Neuronal stem cell (in vitro differentiated cells): ENCODE data around the gene ITM2B.

Source experiments
- DNase-seq: peaks from one replicate; pipeline ENCODE4 v3.0.0-alpha.2; 2013; ENCODE audit warnings: low spot score
- H2AFZ ChIP-seq: one replicate; pipeline ENCODE4 v1.6.1; 2013; ENCODE audit warnings: mild to moderate bottlenecking, low read length, inconsistent platforms
- H2AK5ac ChIP-seq: 2 replicates; pipeline ENCODE4 v1.6.1; 2013; ENCODE audit warnings: low read depth, mild to moderate bottlenecking, inconsistent platforms, low read length, moderate library complexity, mixed read lengths
- H2BK120ac ChIP-seq: 2 replicates; pipeline ENCODE4 v1.6.1; 2013; ENCODE audit warnings: low read depth, mild to moderate bottlenecking, inconsistent platforms, low read length, moderate library complexity, mixed read lengths
- H2BK12ac ChIP-seq: one replicate; pipeline ENCODE4 v1.6.1; 2013; ENCODE audit warnings: low read length, inconsistent platforms
- H2BK15ac ChIP-seq: 2 replicates; pipeline ENCODE4 v1.6.1; 2013; ENCODE audit warnings: mild to moderate bottlenecking, low read length, inconsistent platforms, mixed read lengths
- H2BK5ac ChIP-seq: one replicate; pipeline ENCODE4 v1.6.1; 2013; ENCODE audit warnings: inconsistent platforms, mild to moderate bottlenecking, low read length, moderate library complexity
- H3K14ac ChIP-seq: one replicate; pipeline ENCODE4 v1.6.1; 2013; ENCODE audit warnings: low read length, inconsistent platforms
- H3K18ac ChIP-seq: 2 replicates; pipeline ENCODE4 v1.6.1; 2013; ENCODE audit warnings: low read length, inconsistent platforms
- H3K23ac ChIP-seq: 2 replicates; pipeline ENCODE4 v1.6.1; 2013; ENCODE audit warnings: low read depth, mild to moderate bottlenecking, mixed read lengths, low read length, inconsistent platforms; ENCODE audit not compliant: poor library complexity
- H3K27ac ChIP-seq: replicated peaks from 3 replicates; pipeline ENCODE4 v1.5.1; 2013; ENCODE audit warnings: low read length, inconsistent platforms
- H3K27me3 ChIP-seq, 3 experiments: 2 replicates each; pipeline ENCODE4 v1.6.1; 2013; ENCODE audit warnings: low read length in 3 of 3, mild to moderate bottlenecking in 2 of 3, inconsistent platforms in 1 of 3, low read depth in 1 of 3, mixed read lengths in 1 of 3, moderate library complexity in 1 of 3; ENCODE audit not compliant: control insufficient read depth in 3 of 3, insufficient read depth in 3 of 3
- H3K36me3 ChIP-seq, 2 donors: replicated peaks in 1 of 2; 2 replicates each; pipeline ENCODE4 v1.6.1; 2013; ENCODE audit warnings: low read length in 2 of 2; ENCODE audit not compliant: control insufficient read depth in 2 of 2, insufficient read depth in 2 of 2
- H3K4ac ChIP-seq: 2 replicates; pipeline ENCODE4 v1.6.1; 2013; ENCODE audit warnings: inconsistent platforms, mild to moderate bottlenecking, low read length, moderate library complexity
- H3K4me1 ChIP-seq, 2 donors: 1 replicate in 1 of 2; 2 replicates in 1 of 2; pipeline ENCODE4 v1.6.1; 2013; ENCODE audit warnings: low read length in 2 of 2, low read depth in 1 of 2; ENCODE audit not compliant: control insufficient read depth in 2 of 2, insufficient read depth in 1 of 2
- H3K4me2 ChIP-seq: one replicate; pipeline ENCODE4 v1.6.1; 2013; ENCODE audit warnings: mild to moderate bottlenecking, low read length, inconsistent platforms; ENCODE audit not compliant: insufficient read depth, poor library complexity, severe bottlenecking
- H3K4me3 ChIP-seq, 2 donors: 2 replicates each; pipeline ENCODE4 v1.5.1; 2013; ENCODE audit warnings: low read length in 2 of 2, mild to moderate bottlenecking in 2 of 2, inconsistent platforms in 1 of 2, moderate library complexity in 1 of 2
- H3K79me1 ChIP-seq: one replicate; pipeline ENCODE4 v1.6.1; 2013; ENCODE audit warnings: low read depth, mild to moderate bottlenecking, inconsistent platforms, low read length, moderate library complexity
- H3K9ac ChIP-seq: one replicate; pipeline ENCODE4 v1.6.1; 2013; ENCODE audit warnings: mild to moderate bottlenecking, low read depth, low read length, inconsistent platforms; ENCODE audit not compliant: poor library complexity
- H3K9me3 ChIP-seq, 2 donors: replicated peaks in 1 of 2; 2 replicates each; pipeline versions ENCODE3 to v1.6.1; 2013; ENCODE audit warnings: low read length in 2 of 2, mild to moderate bottlenecking in 2 of 2, inconsistent platforms in 1 of 2, low read depth in 1 of 2, mixed read lengths in 1 of 2, moderate library complexity in 1 of 2; ENCODE audit not compliant: control insufficient read depth in 2 of 2, insufficient read depth in 1 of 2
- H4K8ac ChIP-seq: one replicate; pipeline ENCODE4 v1.6.1; 2013; ENCODE audit warnings: low read depth, mild to moderate bottlenecking, inconsistent platforms, low read length, moderate library complexity
- H4K91ac ChIP-seq: one replicate; pipeline ENCODE4 v1.6.1; 2013; ENCODE audit warnings: low read length, low read depth, mild to moderate bottlenecking, inconsistent platforms; ENCODE audit not compliant: poor library complexity
- WGBS, 2 donors: extraction: QIAGEN DNeasy Blood & Tissue Kit; methylation state at CpG; one replicate each; pipeline ENCODE4 v1.1.7; 2013; ENCODE audit warnings: missing lambda C conversion rate in 2 of 2, mixed read lengths in 1 of 2; ENCODE audit not compliant: insufficient read length in 2 of 2, insufficient replicate concordance in 1 of 2; ENCODE audit errors: extremely low coverage in 2 of 2; 5-methylcytosine and 5-hydroxymethylcytosine counted together

Gene ITM2B

GRCh38 chr13:48188131-48188530, 44.9 kb upstream of the ITM2B start:
- H3K4me2 ChIP-seq: no peak overlapping the region
- H3K9ac ChIP-seq: no peak overlapping the region
- H3K79me1 ChIP-seq: no peaks in the 10 kb centered on the region
- H3K4ac ChIP-seq: no peak overlapping the region
- WGBS, 2 donors: no CpG with 5 or more reads among the region's 1 CpG
- H3K4me3 ChIP-seq: no peak overlapping the region
- H3K4me1 ChIP-seq: no peaks in the 10 kb centered on the region
- no peak overlapping the region for H2BK120ac ChIP-seq
- no peak overlapping the region for H3K23ac ChIP-seq
- no peak overlapping the region for H4K91ac ChIP-seq
- no peak overlapping the region for H3K18ac ChIP-seq
- H2AFZ ChIP-seq: no peak overlapping the region
- DNase-seq: no peak
- no peaks in the 10 kb centered on the region for H3K27me3 ChIP-seq
- H3K9me3 ChIP-seq: no peaks in the 10 kb centered on the region
- H2AK5ac ChIP-seq: no peak overlapping the region
- no peaks in the 10 kb centered on the region for H3K36me3 ChIP-seq
- no peak overlapping the region for H2BK12ac ChIP-seq
- H2BK5ac ChIP-seq: no peak overlapping the region
- no peak overlapping the region for H3K14ac ChIP-seq
- no peak overlapping the region for H3K27ac ChIP-seq
- no peak overlapping the region for H4K8ac ChIP-seq
- H2BK15ac ChIP-seq: no peak overlapping the region

GRCh38 chr13:48188601-48189000, 44.4 kb upstream of the ITM2B start:
- Histone ChIP-seq H3K9me3 (no peaks in the 10 kb centered on the region), H4K91ac (no peak overlapping the region), H3K4me1 (no peaks in the 10 kb centered on the region), H3K4ac (no peak overlapping the region), H3K18ac (no peak overlapping the region), H2AFZ (no peak overlapping the region), H3K14ac (no peak overlapping the region), H2AK5ac (no peak overlapping the region), H2BK120ac (no peak overlapping the region), H2BK12ac (no peak overlapping the region), H3K4me2 (no peak overlapping the region), H4K8ac (no peak overlapping the region), H3K36me3 (no peaks in the 10 kb centered on the region), H3K79me1 (no peaks in the 10 kb centered on the region), H3K4me3 (no peak overlapping the region), H2BK5ac (no peak overlapping the region), H3K9ac (no peak overlapping the region), H3K23ac (no peak overlapping the region), H2BK15ac (no peak overlapping the region), H3K27ac (no peak overlapping the region), H3K27me3 (no peaks in the 10 kb centered on the region)
- DNase-seq: no peak
- WGBS, 2 donors: no CpG with 5 or more reads among the region's 2 CpGs

GRCh38 chr13:48189171-48189570, 43.8 kb upstream of the ITM2B start:
- H3K4me3 ChIP-seq: no peak overlapping the region
- WGBS, 2 donors: no CpG with 5 or more reads among the region's 1 CpG
- H3K14ac ChIP-seq: no peak overlapping the region
- H3K4me1 ChIP-seq: no peaks in the 10 kb centered on the region
- no peak overlapping the region for H3K9ac ChIP-seq
- no peaks in the 10 kb centered on the region for H3K9me3 ChIP-seq
- H2BK5ac ChIP-seq: no peak overlapping the region
- no peaks in the 10 kb centered on the region for H3K36me3 ChIP-seq
- DNase-seq: no peak
- H2BK12ac ChIP-seq: no peak overlapping the region
- no peak overlapping the region for H3K18ac ChIP-seq
- H4K91ac ChIP-seq: no peak overlapping the region
- no peak overlapping the region for H2AK5ac ChIP-seq
- no peak overlapping the region for H2BK120ac ChIP-seq
- H3K79me1 ChIP-seq: no peaks in the 10 kb centered on the region
- no peak overlapping the region for H4K8ac ChIP-seq
- no peak overlapping the region for H2BK15ac ChIP-seq
- H3K27me3 ChIP-seq: no peaks in the 10 kb centered on the region
- H3K23ac ChIP-seq: no peak overlapping the region
- no peak overlapping the region for H3K4me2 ChIP-seq
- H2AFZ ChIP-seq: no peak overlapping the region
- no peak overlapping the region for H3K27ac ChIP-seq
- no peak overlapping the region for H3K4ac ChIP-seq

- no peak overlapping the region for H3K18ac ChIP-seq
- no peak overlapping the region for H3K4ac ChIP-seq
- no peak overlapping the region for H2BK15ac ChIP-seq
- H2BK12ac ChIP-seq: no peak overlapping the region
- no peak overlapping the region for H3K14ac ChIP-seq
- H2AFZ ChIP-seq: no peak overlapping the region
- no peak overlapping the region for H2BK120ac ChIP-seq
- H2AK5ac ChIP-seq: no peak overlapping the region
- no peak overlapping the region for H2BK5ac ChIP-seq
- no peak overlapping the region for H4K91ac ChIP-seq
- H4K8ac ChIP-seq: no peak overlapping the region
- peaks cover 0 to under 1% of the 10 kb centered on the region in 2 donors for H3K9me3 ChIP-seq
- H3K4me2 ChIP-seq: no peak overlapping the region
- H3K79me1 ChIP-seq: no peaks in the 10 kb centered on the region
- no peak for DNase-seq
- no peak overlapping the region for H3K23ac ChIP-seq
- no peak overlapping the region for H3K9ac ChIP-seq
- 100% methylated on average over 1 of the region's 8 CpGs; no CpG with 5 or more reads in 1 of the 2 donors for WGBS, 2 donors
- H3K27ac ChIP-seq: no peak overlapping the region
- H3K36me3 ChIP-seq: no peaks in the 10 kb centered on the region
- no peaks in the 10 kb centered on the region for H3K4me1 ChIP-seq
- H3K27me3 ChIP-seq: no peaks in the 10 kb centered on the region
- no peak overlapping the region for H3K4me3 ChIP-seq
Observed at GRCh38 chr13:48192411-48192935, 40.5 kb upstream of the ITM2B start.
